Measurements from ENCODE around the gene NTM.

DNA sequence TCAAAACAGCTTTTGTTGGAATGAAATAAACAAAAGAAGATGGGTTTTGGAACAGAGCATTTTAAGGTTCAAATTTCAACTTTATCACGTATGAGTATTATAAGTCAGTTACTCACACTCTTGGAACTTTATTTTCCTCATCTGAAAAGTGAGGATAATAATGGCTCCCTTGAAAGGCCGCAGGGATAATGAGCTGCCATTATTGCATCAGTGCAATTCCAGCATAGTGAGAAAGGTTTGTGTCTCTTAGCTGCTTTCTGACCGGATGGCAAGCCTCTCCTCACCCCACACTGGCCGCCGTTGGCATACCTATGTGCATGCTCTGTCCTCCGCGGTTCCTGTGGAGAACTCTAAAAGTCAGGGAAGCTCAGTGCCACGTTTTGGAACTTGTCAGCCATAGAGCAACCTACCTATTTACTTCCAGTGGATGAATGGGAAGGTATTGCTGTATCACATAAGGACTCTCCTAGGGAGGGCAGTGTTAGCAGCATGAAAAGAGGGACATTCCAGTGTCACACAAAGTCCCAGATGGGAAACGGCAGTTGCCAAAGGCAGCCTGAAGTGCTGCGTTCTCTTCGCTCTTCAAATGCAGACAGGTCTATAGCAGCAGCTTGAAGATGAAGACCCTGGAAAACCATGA, 368.9 kb downstream of the NTM start:
- TF ChIP-seq, protein P1, sequence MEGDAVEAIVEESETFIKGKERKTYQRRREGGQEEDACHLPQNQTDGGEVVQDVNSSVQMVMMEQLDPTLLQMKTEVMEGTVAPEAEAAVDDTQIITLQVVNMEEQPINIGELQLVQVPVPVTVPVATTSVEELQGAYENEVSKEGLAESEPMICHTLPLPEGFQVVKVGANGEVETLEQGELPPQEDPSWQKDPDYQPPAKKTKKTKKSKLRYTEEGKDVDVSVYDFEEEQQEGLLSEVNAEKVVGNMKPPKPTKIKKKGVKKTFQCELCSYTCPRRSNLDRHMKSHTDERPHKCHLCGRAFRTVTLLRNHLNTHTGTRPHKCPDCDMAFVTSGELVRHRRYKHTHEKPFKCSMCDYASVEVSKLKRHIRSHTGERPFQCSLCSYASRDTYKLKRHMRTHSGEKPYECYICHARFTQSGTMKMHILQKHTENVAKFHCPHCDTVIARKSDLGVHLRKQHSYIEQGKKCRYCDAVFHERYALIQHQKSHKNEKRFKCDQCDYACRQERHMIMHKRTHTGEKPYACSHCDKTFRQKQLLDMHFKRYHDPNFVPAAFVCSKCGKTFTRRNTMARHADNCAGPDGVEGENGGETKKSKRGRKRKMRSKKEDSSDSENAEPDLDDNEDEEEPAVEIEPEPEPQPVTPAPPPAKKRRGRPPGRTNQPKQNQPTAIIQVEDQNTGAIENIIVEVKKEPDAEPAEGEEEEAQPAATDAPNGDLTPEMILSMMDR (IDR thresholded peaks at IDR 0.05; ENCODE audit: low read depth, low read length, poor library complexity, severe bottlenecking): no peak
- no peak for TF ChIP-seq EZH2phosphoT487 (IDR thresholded peaks at IDR 0.05; ENCODE audit: borderline replicate concordance, low read length)
